HCT116 (cell line): ENCODE measurements around the gene TERF2IP. TPM values are rescaled to one million over a fixed set of nuclear protein-coding genes. Genes with fewer than 3 reads are reported as not detected.

Source experiments
- ATAC-seq: fragments of 200-7000 bp; cut with Tn5 transposase; 2 replicates; pipeline ENCODE4 v1.9.1; 2020; ENCODE audit warnings: mild to moderate bottlenecking, moderate library complexity
- BruUV-seq: library from RNA; stranded (reverse); fragments of 400-500 nt; replicated peaks from 2 replicates; lab custom pipeline; 2021; lab: Mats Ljungman, UMichigan
- CTCF ChIA-PET: fragments of 300-600 bp; sonication (Branson Sonifier 250); formaldehyde crosslinking; loops from one replicate; lab custom pipeline; 2021; ENCODE audit warnings: antibody characterized with exemption; lab: Charles Lee
- POLR2A ChIA-PET: fragments of 300-600, 350-600 bp; sonication (Branson Sonifier 250); formaldehyde crosslinking; loops from one replicate; lab custom pipeline; 2021; ENCODE audit warnings: antibody characterized with exemption; lab: Charles Lee
- RAD21 ChIA-PET, 2 experiments: fragments of 300-600 bp; sonication (Branson Sonifier 250); formaldehyde crosslinking; loops; one replicate each; lab custom pipeline; 2023; ENCODE audit warnings: low total read pairs in 2 of 2; ENCODE audit not compliant: uncharacterized antibody in 2 of 2, unreplicated experiment in 2 of 2, low non-redundant PET in 1 of 2; lab: Charles Lee
- DNase-seq: peaks from one replicate; pipeline ENCODE4 v3.0.0-alpha.2; 2010; ENCODE audit warnings: low read depth, low spot score
- H2AFZ ChIP-seq: fragments of 200-600 bp; shearing (Covaris generic), sonication (generic); 2 replicates; pipeline ENCODE4 v1.6.1; 2017; ENCODE audit warnings: low read depth, mixed run types, mixed read lengths, antibody characterized with exemption, low read length; ENCODE audit not compliant: poor library complexity, severe bottlenecking
- H3K27ac ChIP-seq: 2 replicates; pipeline ENCODE4 v1.5.1; 2012; ENCODE audit warnings: low read depth, low read length
- H3K27me3 ChIP-seq: fragments of 200-600 bp; sonication (generic); 2 replicates; pipeline ENCODE4 v1.6.1; 2016; ENCODE audit warnings: mixed run types, low read length, mixed read lengths; ENCODE audit not compliant: insufficient read depth
- H3K36me3 ChIP-seq, 2 experiments: fragments of 200-500 bp in 1 of 2; fragments of 200-600 bp in 1 of 2; sonication (Bioruptor generic) in 1 of 2; sonication (generic) in 1 of 2; 2 replicates each; pipeline versions ENCODE4 v1.5.1 to v1.6.1; 2014 to 2016; ENCODE audit warnings: low read length in 2 of 2, inconsistent platforms in 1 of 2, mixed read lengths in 1 of 2, mixed run types in 1 of 2; ENCODE audit not compliant: insufficient read depth in 2 of 2, control insufficient read depth in 1 of 2
- H3K4me1 ChIP-seq, 2 experiments: fragments of 200-600 bp in 1 of 2; sonication (generic) in 1 of 2; 2 replicates each; pipeline versions ENCODE4 v1.5.1 to v1.6.1; 2012 to 2017; ENCODE audit warnings: low read length in 2 of 2, inconsistent platforms in 1 of 2, mild to moderate bottlenecking in 1 of 2, mixed read lengths in 1 of 2, mixed run types in 1 of 2, moderate library complexity in 1 of 2; ENCODE audit not compliant: insufficient read depth in 2 of 2, control insufficient read depth in 1 of 2
- H3K4me2 ChIP-seq: fragments of 200-600 bp; sonication (generic); 2 replicates; pipeline ENCODE4 v1.6.1; 2017; ENCODE audit warnings: mixed run types, low read length, mixed read lengths
- H3K4me3 ChIP-seq, 2 experiments: fragments of 200-600 bp in 1 of 2; sonication (generic) in 1 of 2; replicated peaks in 1 of 2; 2 replicates each; pipeline ENCODE4 v1.5.1; 2011 to 2016; ENCODE audit warnings: low read length in 2 of 2, control low read depth in 1 of 2, low read depth in 1 of 2, mild to moderate bottlenecking in 1 of 2, mixed read lengths in 1 of 2, mixed run types in 1 of 2
- H3K79me2 ChIP-seq: fragments of 200-600 bp; sonication (generic); 2 replicates; pipeline ENCODE4 v1.6.1; 2017; ENCODE audit warnings: mild to moderate bottlenecking, mixed run types, low read length, moderate library complexity, mixed read lengths; ENCODE audit not compliant: insufficient read depth
- H3K9ac ChIP-seq: fragments of 200-600 bp; sonication (generic); 2 replicates; pipeline ENCODE4 v1.6.1; 2016; ENCODE audit warnings: low read length, mixed read lengths
- H3K9me2 ChIP-seq: fragments of 200-600 bp; sonication (generic), shearing (Covaris generic); 2 replicates; pipeline ENCODE4 v1.6.1; 2017; ENCODE audit warnings: mixed run types, mild to moderate bottlenecking, moderate library complexity; ENCODE audit not compliant: insufficient read depth
- H3K9me3 ChIP-seq, 2 experiments: fragments of 200-500 bp in 1 of 2; fragments of 200-600 bp in 1 of 2; sonication (Bioruptor generic) in 1 of 2; sonication (generic) in 1 of 2; 2 replicates each; pipeline ENCODE4 v1.6.1; 2014 to 2017; ENCODE audit warnings: low read length in 2 of 2, mixed read lengths in 2 of 2, inconsistent platforms in 1 of 2, low read depth in 1 of 2, mild to moderate bottlenecking in 1 of 2, mixed run types in 1 of 2, moderate library complexity in 1 of 2; ENCODE audit not compliant: control insufficient read depth in 1 of 2, insufficient read depth in 1 of 2
- H4K20me1 ChIP-seq: fragments of 200-600 bp; sonication (generic), shearing (Covaris generic); 2 replicates; pipeline ENCODE4 v1.6.1; 2017; ENCODE audit warnings: mixed run types, mild to moderate bottlenecking, moderate library complexity; ENCODE audit not compliant: insufficient read depth
- ATF3 ChIP-seq: IDR thresholded peaks from 2 replicates; pipeline ENCODE4 v1.6.1; 2012
- CTCF ChIP-seq, 3 experiments: fragments of 200-600 bp in 1 of 3; sonication (generic) in 1 of 3; IDR thresholded peaks in 2 of 3; conservative IDR thresholded peaks in 1 of 3; 2 replicates each; pipeline ENCODE4 v1.5.1; 2012 to 2017; ENCODE audit warnings: low read depth in 2 of 3, low read length in 2 of 3, antibody characterized with exemption in 1 of 3, borderline replicate concordance in 1 of 3, control low read depth in 1 of 3, mild to moderate bottlenecking in 1 of 3, mixed read lengths in 1 of 3, mixed run types in 1 of 3, moderate library complexity in 1 of 3; ENCODE audit not compliant: insufficient read depth in 1 of 3
- EGR1 ChIP-seq: IDR thresholded peaks from 2 replicates; pipeline ENCODE4 v1.6.1; 2012; ENCODE audit warnings: low read depth
- SP1 ChIP-seq: IDR thresholded peaks from 2 replicates; pipeline ENCODE4 v1.6.1; 2012; ENCODE audit warnings: low read depth
- TCF7L2 ChIP-seq: IDR thresholded peaks from 2 replicates; pipeline ENCODE4 v1.7.0; 2011; ENCODE audit warnings: borderline replicate concordance, inconsistent platforms; ENCODE audit not compliant: insufficient read depth, insufficient read length; ENCODE audit errors: extremely low read depth
- ZBTB33 ChIP-seq: IDR thresholded peaks from 2 replicates; pipeline ENCODE4 v1.6.1; 2011; ENCODE audit warnings: mild to moderate bottlenecking, low read length, moderate library complexity; ENCODE audit not compliant: insufficient replicate concordance; ENCODE audit errors: extremely low read depth
- ZNF274 ChIP-seq: fragments of 200-500 bp; sonication (Bioruptor generic); IDR thresholded peaks from 2 replicates; pipeline ENCODE4 v1.6.1; 2014; ENCODE audit warnings: mild to moderate bottlenecking, low read depth, low read length, inconsistent platforms
- intact Hi-C: fragments of 100-400 bp; cut with micrococcal nuclease; formaldehyde crosslinking; loops from 2 replicates; pipeline ENCODE4 v1.10.0; 2022
- total RNA-seq: library from RNA; stranded (reverse); gene quantifications from one replicate; pipeline ENCODE4 v1.2.1, GENCODE V29; 2021; ENCODE audit not compliant: unreplicated experiment

Gene TERF2IP
- total RNA-seq, 1 experiment from 2014 or later = 36.4 TPM

- Histone ChIP-seq H3K9me2 (no peaks in the 10 kb centered on the region), H3K36me3 (peaks cover 28 to 54% of the 10 kb centered on the region in 2 experiments), H3K79me2 (peaks cover 95% of the 10 kb centered on the region), H3K27me3 (no peaks in the 10 kb centered on the region), H4K20me1 (peaks cover 22% of the 10 kb centered on the region; the same call in 1 of the 2 replicates), H3K4me3 (no peak overlapping the region), H2AFZ (no peak overlapping the region), H3K4me1 (peaks cover 4 to 22% of the 10 kb centered on the region in 2 experiments), H3K9ac (no peak overlapping the region), H3K4me2 (peak overlapping the region; percentile 91; the same call in 1 of the 2 replicates), H3K27ac (no peak overlapping the region), H3K9me3 (no peaks in the 10 kb centered on the region)
- ChIA-PET CTCF (interaction anchor here (1.0 to 1.1 kb wide), 2 partner anchors 119 to 1527 kb away, joined by 3 read pairs; no protein-coding TSS in a partner anchor), RAD21 (no interaction called here), POLR2A (no interaction called here)
- no peak for DNase-seq
- intact Hi-C loops = loop anchor here (5.0 kb wide), 1 partner anchor 1528 kb away; no protein-coding TSS in a partner anchor
- no peak for ATAC-seq
- TF ChIP-seq CTCF (IDR thresholded peaks at IDR 0.05 in 2 of 3, conservative IDR thresholded peaks at IDR 0.05 in 1 of 3; ENCODE audit: borderline replicate concordance in 1 of 3, insufficient read depth in 1 of 3, low read depth in 2 of 3, low read length in 2 of 3) = peak in 1 of 3 experiments; percentile 34; a peak in 2 of 6 replicates
- TF ChIP-seq TCF7L2 = no peak
- BruUV-seq = no TSS peak
Observed at GRCh38 chr16:75644240-75645012, 3.1 kb upstream of the TERF2IP start.

GRCh38 chr16:75647112-75647491 is 471 bp upstream of the TERF2IP start:
- BruUV-seq = TSS peak; percentile 60
- ATAC-seq = peak; percentile 56
- RAD21 ChIA-PET = interaction anchor here (1.1 to 2.3 kb wide), 2 partner anchors 117 kb away, joined by 4 to 8 read pairs; no protein-coding TSS in a partner anchor
- H3K4me3 ChIP-seq = peak overlapping the region; percentile 90 to 94
- peak overlapping the region; percentile 99 for H3K9ac ChIP-seq
- no peak for DNase-seq
- H3K79me2 ChIP-seq = peaks cover 95% of the 10 kb centered on the region
- H3K27me3 ChIP-seq = no peaks in the 10 kb centered on the region
- H3K4me1 ChIP-seq = peaks cover 8 to 28% of the 10 kb centered on the region in 2 experiments
- CTCF ChIA-PET = interaction anchor here (1.6 kb wide), 1 partner anchor 117 kb away, joined by 5 read pairs; no protein-coding TSS in a partner anchor
- peaks cover 11 to 28% of the 10 kb centered on the region in 2 experiments; a peak in 3 of 4 replicates for H3K36me3 ChIP-seq
- peak overlapping the region; percentile 91 for H3K4me2 ChIP-seq
- peaks cover 22% of the 10 kb centered on the region; the same call in 1 of the 2 replicates for H4K20me1 ChIP-seq
- POLR2A ChIA-PET = interaction anchor here (0.9 to 1.6 kb wide), 6 partner anchors 12 to 1524 kb away, joined by 3 to 12 read pairs (median 3); partner anchors contain the start of gene ADAT1
- no peaks in the 10 kb centered on the region for H3K9me2 ChIP-seq
- no peaks in the 10 kb centered on the region for H3K9me3 ChIP-seq
- H3K27ac ChIP-seq = peak overlapping the region; percentile 89
- intact Hi-C loops = loop anchor here (1.0 to 2.0 kb wide), 2 partner anchors 24 to 117 kb away; partner anchors contain the start of gene ADAT1
- no peak overlapping the region for H2AFZ ChIP-seq
- no peak for TF ChIP-seq EGR1
- no peak for TF ChIP-seq ZNF274
- no peak for TF ChIP-seq CTCF (IDR thresholded peaks at IDR 0.05 in 2 of 3, conservative IDR thresholded peaks at IDR 0.05 in 1 of 3; ENCODE audit: borderline replicate concordance in 1 of 3, insufficient read depth in 1 of 3, low read depth in 2 of 3, low read length in 2 of 3)
- no peak for TF ChIP-seq SP1
- TF ChIP-seq ZBTB33 = no peak
- no peak for TF ChIP-seq ATF3
